HG03575 (cell line): ENCODE data around the gene SLC2A3.
"Not testable (repeated sequence)": the region's sequence is repeated elsewhere in the genome, so short reads cannot be mapped to it uniquely, and the experiment has no call there.

Experiments
- ATAC-seq: cut with Tn5 transposase; IDR thresholded peaks from one replicate; pipeline ENCODE4 v1.9.1; 2021; ENCODE audit not compliant: unreplicated experiment, insufficient number of reproducible peaks, low FRiP score; ENCODE audit errors: extremely low read depth

The SLC2A3 gene

DNA sequence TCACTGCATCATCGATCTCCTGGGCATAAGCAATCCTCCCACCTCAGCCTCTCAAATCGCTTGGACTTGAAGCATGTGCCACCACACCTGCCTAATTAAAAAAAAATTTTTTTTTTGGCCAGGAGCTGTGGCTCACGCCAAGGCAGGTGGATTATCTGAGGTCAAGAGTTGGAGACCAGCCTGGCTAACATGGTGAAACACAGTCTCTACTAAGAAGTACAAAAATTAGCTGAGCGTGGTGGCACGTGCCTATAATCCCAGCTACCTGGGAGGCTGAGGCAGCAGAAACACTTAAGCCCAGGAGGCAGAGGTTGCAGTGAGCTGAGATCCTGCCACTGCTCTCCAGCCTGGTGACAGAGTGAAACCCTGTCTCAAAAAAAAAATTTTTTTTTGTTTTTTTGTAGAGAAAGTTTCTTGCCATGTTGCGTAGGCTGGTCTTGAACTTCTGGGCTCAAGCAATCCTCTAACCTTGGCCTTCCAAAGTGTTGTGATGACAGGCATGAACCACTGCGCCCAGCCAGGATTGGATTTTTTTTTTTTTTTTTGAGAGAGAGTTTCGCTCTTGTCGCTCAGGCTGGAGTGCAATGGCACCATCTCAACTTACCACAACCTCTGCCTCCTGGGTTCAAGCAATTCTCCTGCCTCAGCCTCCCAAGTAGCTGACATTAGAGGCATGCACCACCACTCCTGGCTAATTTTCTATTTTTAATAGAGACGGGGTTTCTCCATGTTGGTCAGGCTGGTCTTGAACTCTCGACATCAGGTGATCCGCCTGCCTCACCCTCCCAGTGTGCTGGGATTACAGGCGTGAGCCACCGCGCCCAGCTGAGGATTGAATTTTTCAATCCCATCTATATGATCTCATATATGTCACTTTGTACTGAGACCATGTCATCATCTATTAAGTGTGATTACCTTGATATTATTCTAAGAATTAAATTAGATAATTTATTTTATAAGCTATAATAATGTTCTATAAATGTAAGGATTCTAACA lies 12.4 kb downstream of the SLC2A3 start:
- ATAC-seq, result no peak

DNA sequence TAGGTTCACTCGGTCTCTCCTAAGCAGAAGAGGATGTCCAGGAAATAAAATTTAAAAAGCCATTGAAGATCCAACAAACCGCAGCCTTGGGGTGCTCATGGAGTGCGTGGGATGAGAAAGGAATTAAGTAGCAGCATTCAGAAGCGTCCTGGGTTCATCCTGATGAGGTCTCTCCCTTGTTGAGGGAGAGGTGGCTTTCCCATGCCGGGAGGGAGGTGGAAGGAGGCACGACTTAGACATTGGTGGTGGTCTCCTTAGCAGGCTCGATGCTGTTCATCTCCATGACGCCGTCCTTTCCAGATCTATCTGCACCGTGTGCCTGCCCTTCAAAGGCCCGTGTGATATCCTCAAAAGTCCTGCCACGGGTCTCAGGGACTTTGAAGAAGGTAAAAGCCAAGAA lies 14.8 kb downstream of the SLC2A3 start:
- not testable (repeated sequence) for ATAC-seq

GRCh38 chr12:7918268-7918590 lies 17.8 kb downstream of the SLC2A3 start:
- not testable (repeated sequence) for ATAC-seq

- no peak for ATAC-seq
Observed at GRCh38 chr12:7917392-7918267, 18.4 kb downstream of the SLC2A3 start.

DNA sequence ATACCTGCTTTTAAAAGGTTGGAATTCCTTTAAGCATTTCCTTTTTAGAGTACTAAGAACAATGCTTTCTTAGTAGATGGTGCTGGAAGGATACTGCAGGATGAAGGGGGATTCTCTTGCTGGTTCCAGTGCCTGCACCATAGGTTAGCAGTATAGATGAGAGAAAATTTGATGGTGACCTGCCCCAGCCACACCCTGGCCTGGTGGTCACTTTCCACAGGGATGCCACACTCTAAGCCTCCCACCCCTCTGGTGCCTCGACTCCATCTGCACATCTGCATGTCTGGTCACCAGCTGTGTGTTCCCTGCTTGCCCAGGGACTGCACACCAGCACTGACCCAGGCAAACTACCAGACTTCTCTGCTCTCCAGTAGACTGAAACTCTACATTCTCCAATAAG lies 19.1 kb downstream of the SLC2A3 start:
- no peak for ATAC-seq

- no peak for ATAC-seq
Observed at GRCh38 chr12:7915661-7916403, 20.2 kb downstream of the SLC2A3 start.

DNA sequence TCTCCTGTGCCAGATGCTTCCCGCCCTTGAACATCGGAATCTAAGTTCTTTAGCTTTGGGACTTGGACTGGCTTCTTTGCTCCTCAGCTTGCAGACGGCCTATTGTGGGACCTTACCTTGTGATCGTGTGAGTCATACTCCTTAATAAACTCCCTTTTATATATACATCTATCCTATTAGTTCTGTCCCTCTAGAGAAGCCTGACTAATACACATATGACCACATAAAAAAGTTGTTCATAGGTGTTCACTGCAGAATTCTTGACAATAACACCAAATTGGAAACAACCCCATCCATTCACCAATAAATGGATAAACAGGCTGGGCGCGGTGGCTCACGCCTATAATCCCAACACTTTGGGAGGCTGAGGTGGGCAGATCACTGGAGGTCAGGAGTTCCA lies 25.9 kb downstream of the SLC2A3 start:
- not testable (repeated sequence) for ATAC-seq

- ATAC-seq, result no peak
Observed at GRCh38 chr12:7907009-7907408, 29.0 kb downstream of the SLC2A3 start.

DNA sequence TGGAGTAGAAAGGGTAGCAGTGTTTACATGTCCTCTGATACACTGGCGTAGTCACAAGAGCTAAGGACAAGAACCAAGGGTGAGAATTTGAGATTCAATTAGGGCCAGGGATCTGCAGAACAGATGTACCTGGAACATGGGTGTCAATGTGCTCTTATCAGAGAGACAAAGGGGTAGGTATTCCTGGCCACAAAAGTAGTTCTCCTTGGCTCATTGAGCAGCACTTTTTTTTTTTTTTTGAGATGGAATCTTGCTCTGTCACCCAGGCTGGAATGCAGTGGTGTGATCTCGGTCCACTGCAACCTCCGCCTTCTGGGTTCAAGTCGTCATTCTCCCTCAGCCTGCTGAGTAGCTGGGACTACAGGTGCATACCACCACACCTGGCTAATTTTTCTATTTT lies 29.7 kb downstream of the SLC2A3 start:
- ATAC-seq, result not testable (repeated sequence)

DNA sequence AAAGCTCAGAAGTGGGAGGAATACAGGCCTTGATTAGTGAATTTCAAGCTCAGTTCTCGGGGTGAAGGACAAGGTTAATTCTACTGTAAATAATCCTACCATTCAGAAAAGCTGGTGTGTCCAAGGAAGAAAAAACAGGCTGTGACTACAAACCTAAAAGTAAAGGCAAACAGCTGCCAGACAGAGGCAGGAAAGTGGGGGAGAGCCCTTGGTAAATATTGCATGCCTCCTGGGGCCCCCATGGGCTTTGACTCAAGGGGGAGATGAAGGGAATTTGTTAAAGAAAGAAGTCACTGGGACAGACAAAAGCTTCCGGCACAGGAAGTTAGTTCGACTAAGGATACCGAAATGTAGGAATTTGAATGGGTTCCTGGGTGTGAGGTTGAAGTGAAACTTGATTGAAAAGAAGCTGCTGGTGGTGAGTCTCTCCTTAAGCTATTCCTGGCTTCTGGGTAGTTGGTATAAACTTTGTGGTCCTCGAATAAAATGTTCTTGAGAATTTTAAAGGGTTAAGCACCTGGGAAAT lies 30.3 kb downstream of the SLC2A3 start:
- not testable (repeated sequence) for ATAC-seq

DNA sequence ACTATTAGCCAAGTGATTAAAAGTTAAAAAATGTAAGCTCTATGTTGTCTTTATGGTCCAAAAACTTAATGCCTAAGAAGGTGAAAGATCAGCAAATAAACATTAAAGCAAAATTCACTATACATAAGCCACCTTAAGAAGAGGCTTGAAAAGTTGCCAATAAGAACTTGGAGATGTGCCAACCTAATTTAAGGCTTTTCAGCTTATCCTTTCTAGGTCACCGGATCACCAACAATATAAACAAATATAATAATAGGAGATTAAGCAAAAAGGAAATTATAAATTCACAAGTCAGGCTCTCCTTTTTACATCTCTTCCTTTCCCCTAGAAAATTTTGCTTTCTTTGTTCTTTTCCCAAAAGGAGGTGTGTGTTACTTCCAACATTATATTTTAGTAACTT lies 30.9 kb downstream of the SLC2A3 start:
- ATAC-seq, result no peak

DNA sequence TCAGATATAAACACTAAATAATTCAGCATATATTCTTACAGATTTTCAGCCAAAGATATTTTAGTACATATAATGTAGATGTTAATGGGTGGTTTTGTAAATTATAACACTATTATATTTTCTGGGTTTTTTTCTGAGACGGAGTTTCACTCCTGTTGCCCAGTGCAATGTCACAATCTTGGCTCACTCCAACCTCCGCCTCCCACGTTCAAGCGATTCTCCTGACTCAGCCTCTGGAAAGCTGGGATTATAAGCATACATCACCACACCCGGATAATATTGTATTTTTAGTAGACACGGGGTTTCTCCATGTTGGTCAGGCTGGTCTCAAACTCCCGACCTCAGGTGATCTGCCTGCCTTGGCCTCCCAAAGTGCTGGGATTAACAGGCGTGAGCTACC lies 33.6 kb downstream of the SLC2A3 start:
- ATAC-seq, result not testable (repeated sequence)

DNA sequence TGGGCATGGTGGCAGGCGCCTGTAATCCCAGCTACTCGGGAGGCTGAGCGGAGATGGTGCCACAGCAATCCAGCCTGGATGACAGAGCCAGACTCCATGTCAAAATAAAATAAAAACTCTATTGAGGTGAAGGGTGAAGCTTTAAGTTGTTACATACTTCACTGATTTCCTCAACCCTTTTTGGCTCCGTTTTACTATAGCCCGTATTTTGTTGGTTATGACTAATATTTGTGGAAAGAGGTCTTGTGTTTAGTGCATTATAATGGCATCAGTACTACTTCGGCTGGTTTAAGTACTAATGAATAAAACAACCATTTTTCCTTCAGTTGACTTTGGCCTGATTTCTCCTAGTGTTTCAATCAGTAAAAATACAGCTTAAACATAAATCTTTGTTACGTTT lies 36.2 kb downstream of the SLC2A3 start:
- ATAC-seq, result no peak

DNA sequence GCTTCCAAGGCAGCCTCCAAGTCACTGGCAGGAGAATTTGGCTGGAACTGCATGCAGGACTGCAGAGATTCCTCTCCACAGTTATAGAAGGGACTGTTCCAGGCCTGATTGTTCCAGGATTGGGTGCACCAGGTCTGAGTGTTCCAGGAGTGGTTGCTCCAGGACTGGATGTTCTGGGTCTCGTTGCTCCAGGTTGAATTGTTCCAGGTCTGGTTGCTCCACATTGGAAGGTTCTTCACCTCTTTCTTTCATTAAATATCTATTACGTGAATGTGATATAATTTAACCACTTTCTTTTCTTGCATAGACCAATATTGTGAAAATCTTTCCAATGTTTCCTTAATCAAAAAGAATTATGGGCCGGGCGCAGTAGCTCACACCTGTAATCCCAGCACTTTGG lies 39.3 kb downstream of the SLC2A3 start:
- not testable (repeated sequence) for ATAC-seq

- ATAC-seq, result no peak
Observed at GRCh38 chr12:7892186-7892980, 43.6 kb downstream of the SLC2A3 start.

- no peak for ATAC-seq
Observed at GRCh38 chr12:7884689-7885088, 51.3 kb downstream of the SLC2A3 start.

GRCh38 chr12:7881736-7882120 lies 54.3 kb downstream of the SLC2A3 start:
- ATAC-seq, result not testable (repeated sequence)
